Measurements from ENCODE around the gene SMARCA4.
A peak's percentile ranks its signal among the peaks of the same experiment; 100 is the strongest.
"Not testable (repeated sequence)": the region's sequence is repeated elsewhere in the genome, so short reads cannot be mapped to it uniquely, and the experiment has no call there.

SMARCA4 gene

GRCh38 chr19:10945264-10945663, 15.6 kb upstream of the SMARCA4 start:
- H2AFZ ChIP-seq (ENCODE audit: low read length) = no peak overlapping the region
- H3K4me2 ChIP-seq (ENCODE audit: low read depth, low read length, poor library complexity, severe bottlenecking) = no peak overlapping the region
- H3K36me3 ChIP-seq (ENCODE audit: insufficient read depth, low read length) = no peaks in the 10 kb centered on the region
- no peak overlapping the region for H3K4me3 ChIP-seq (ENCODE audit: low read length, poor library complexity, severe bottlenecking)
- TF ChIP-seq EZH2phosphoT487 (IDR thresholded peaks at IDR 0.05; ENCODE audit: borderline replicate concordance) = no peak
- TF ChIP-seq CTCF (conservative IDR thresholded peaks at IDR 0.05; ENCODE audit: low read length) = no peak
- no peaks in the 10 kb centered on the region for H3F3A ChIP-seq (ENCODE audit: low read depth)
- H3K79me2 ChIP-seq (ENCODE audit: insufficient read depth, low read length) = no peaks in the 10 kb centered on the region
- no peaks in the 10 kb centered on the region for H3K27me3 ChIP-seq (ENCODE audit: insufficient read depth, low read length, poor library complexity, severe bottlenecking)
- no peaks in the 10 kb centered on the region for H3K4me1 ChIP-seq (ENCODE audit: insufficient read depth, low read length, poor library complexity, severe bottlenecking)
- H3K9me3 ChIP-seq (ENCODE audit: insufficient read depth, low read depth, low read length) = no peaks in the 10 kb centered on the region
- H3K9me2 ChIP-seq (replicated peaks; ENCODE audit: low read depth, low read length) = no peaks in the 10 kb centered on the region
- no peaks in the 10 kb centered on the region for H4K20me1 ChIP-seq (ENCODE audit: insufficient read depth, low read length, poor library complexity, severe bottlenecking)
- no peak overlapping the region for H3K9ac ChIP-seq (ENCODE audit: low read depth, low read length, poor library complexity, severe bottlenecking)

DNA sequence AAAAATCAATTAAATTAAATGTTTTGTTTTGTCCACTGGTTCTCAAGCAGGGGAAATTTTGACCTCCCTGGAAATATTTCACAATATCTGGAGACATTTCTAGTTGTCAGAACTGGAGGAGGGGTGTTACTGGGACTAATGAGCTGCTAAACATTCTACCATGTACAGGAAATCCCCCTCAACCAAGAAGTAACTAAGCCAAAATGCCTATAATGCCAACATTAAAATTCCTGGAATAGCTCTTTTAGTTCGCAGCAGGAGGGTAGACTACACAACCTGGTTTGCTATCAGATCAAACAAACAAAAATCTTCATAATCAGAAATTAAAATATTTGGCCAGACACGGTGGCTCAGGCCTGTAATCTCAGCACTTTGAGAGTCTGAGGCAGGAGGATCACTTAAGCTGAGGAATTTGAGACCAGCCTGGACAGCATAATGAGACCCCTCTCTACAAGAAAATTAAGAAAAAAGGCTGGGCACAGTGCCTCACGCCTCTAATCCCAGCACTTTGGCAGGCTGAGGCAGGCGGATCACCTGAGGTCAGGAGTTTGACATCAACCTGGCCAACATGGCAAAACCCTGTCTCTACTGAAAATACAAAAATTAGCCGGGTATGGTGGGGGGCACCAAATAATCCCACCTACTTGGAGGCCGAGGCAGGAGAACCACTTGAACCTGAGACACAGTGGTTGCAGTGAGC, 13.7 kb upstream of the SMARCA4 start:
- Histone ChIP-seq H4K20me1 (ENCODE audit: insufficient read depth, low read length, poor library complexity, severe bottlenecking) (no peaks in the 10 kb centered on the region), H3K9me3 (ENCODE audit: insufficient read depth, low read depth, low read length) (no peaks in the 10 kb centered on the region), H3K4me1 (ENCODE audit: insufficient read depth, low read length, poor library complexity, severe bottlenecking) (no peaks in the 10 kb centered on the region), H2AFZ (ENCODE audit: low read length) (no peak overlapping the region), H3F3A (ENCODE audit: low read depth) (no peaks in the 10 kb centered on the region), H3K27me3 (ENCODE audit: insufficient read depth, low read length, poor library complexity, severe bottlenecking) (no peaks in the 10 kb centered on the region), H3K9me2 (replicated peaks; ENCODE audit: low read depth, low read length) (no peaks in the 10 kb centered on the region), H3K4me3 (ENCODE audit: low read length, poor library complexity, severe bottlenecking) (no peak overlapping the region), H3K9ac (ENCODE audit: low read depth, low read length, poor library complexity, severe bottlenecking) (no peak overlapping the region), H3K36me3 (ENCODE audit: insufficient read depth, low read length) (no peaks in the 10 kb centered on the region), H3K4me2 (ENCODE audit: low read depth, low read length, poor library complexity, severe bottlenecking) (no peak overlapping the region), H3K79me2 (ENCODE audit: insufficient read depth, low read length) (no peaks in the 10 kb centered on the region)
- no peak for TF ChIP-seq CTCF (conservative IDR thresholded peaks at IDR 0.05; ENCODE audit: low read length)
- TF ChIP-seq EZH2phosphoT487 (IDR thresholded peaks at IDR 0.05; ENCODE audit: borderline replicate concordance) = no peak

DNA sequence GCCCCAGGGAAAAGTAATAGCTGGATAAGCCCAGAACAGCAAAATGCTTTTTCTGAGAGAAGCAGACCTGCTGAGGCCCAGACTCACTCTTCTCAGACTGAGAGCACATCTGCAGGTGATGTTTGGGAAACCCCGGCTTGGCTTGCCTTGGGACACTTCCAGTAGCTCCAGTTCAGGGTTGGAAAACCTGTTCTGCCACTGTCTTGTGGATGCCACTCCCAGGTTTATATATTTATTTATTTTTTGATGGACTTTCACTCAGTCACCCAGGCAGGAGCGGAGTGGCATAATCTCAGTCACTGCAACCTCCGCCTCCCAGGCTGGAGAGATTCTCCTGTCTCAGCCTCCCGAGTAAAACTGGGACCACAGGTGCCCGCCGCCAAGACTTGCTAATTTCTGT, 8.0 kb upstream of the SMARCA4 start:
- H3F3A ChIP-seq (ENCODE audit: low read depth) = no peaks in the 10 kb centered on the region
- H3K4me3 ChIP-seq (ENCODE audit: low read length, poor library complexity, severe bottlenecking) = no peak overlapping the region
- no peaks in the 10 kb centered on the region for H3K9me2 ChIP-seq (replicated peaks; ENCODE audit: low read depth, low read length)
- TF ChIP-seq EZH2phosphoT487 (IDR thresholded peaks at IDR 0.05; ENCODE audit: borderline replicate concordance) = no peak
- TF ChIP-seq CTCF (conservative IDR thresholded peaks at IDR 0.05; ENCODE audit: low read length) = no peak
- H3K27me3 ChIP-seq (ENCODE audit: insufficient read depth, low read length, poor library complexity, severe bottlenecking) = no peaks in the 10 kb centered on the region
- H2AFZ ChIP-seq (ENCODE audit: low read length) = no peak overlapping the region
- H3K9ac ChIP-seq (ENCODE audit: low read depth, low read length, poor library complexity, severe bottlenecking) = no peak overlapping the region
- no peaks in the 10 kb centered on the region for H3K9me3 ChIP-seq (ENCODE audit: insufficient read depth, low read depth, low read length)
- H3K79me2 ChIP-seq (ENCODE audit: insufficient read depth, low read length) = no peaks in the 10 kb centered on the region
- H3K4me1 ChIP-seq (ENCODE audit: insufficient read depth, low read length, poor library complexity, severe bottlenecking) = no peaks in the 10 kb centered on the region
- H3K4me2 ChIP-seq (ENCODE audit: low read depth, low read length, poor library complexity, severe bottlenecking) = no peak overlapping the region
- no peaks in the 10 kb centered on the region for H4K20me1 ChIP-seq (ENCODE audit: insufficient read depth, low read length, poor library complexity, severe bottlenecking)
- no peaks in the 10 kb centered on the region for H3K36me3 ChIP-seq (ENCODE audit: insufficient read depth, low read length)

DNA sequence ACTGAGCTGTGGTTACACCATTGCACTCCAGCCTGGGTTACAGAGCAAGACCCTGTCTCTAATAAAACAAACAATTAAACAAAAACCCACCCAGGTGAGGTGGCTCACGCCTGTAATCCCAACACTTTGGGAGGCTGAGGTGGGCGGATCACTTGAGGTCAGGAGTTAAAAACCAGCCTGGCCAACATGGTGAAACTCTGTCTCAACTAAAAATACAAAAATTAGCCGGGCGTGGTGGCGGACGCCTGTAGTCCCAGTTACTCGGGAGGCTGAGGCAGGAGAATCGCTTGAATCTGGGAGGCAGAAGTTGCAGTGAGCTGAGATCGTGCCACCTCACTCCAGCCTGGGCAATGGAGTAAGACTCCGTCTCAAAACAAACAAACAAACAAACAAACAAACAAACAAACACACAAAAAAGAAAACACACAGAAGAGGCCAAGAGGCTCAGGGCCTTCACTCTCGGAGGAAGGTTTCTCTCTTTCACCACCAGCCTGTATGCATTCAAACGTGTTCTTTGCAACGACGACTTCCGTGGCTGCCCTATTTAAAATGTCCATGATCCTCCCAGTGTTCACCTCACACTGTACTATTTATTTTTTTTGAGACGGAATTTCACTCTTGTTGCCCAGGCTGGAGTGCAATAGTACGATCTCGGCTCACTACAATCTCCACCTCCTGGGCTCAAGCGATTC, 1.4 kb upstream of the SMARCA4 start:
- Histone ChIP-seq H3K79me2 (ENCODE audit: insufficient read depth, low read length) (peaks cover 48% of the 10 kb centered on the region), H3K4me2 (ENCODE audit: low read depth, low read length, poor library complexity, severe bottlenecking) (peak overlapping the region; percentile 78), H4K20me1 (ENCODE audit: insufficient read depth, low read length, poor library complexity, severe bottlenecking) (peaks cover 25% of the 10 kb centered on the region), H3K9ac (ENCODE audit: low read depth, low read length, poor library complexity, severe bottlenecking) (peak overlapping the region; percentile 86), H3K4me3 (ENCODE audit: low read length, poor library complexity, severe bottlenecking) (peak overlapping the region; percentile 78), H3K4me1 (ENCODE audit: insufficient read depth, low read length, poor library complexity, severe bottlenecking) (peaks cover 13% of the 10 kb centered on the region)
- H3K9me2 ChIP-seq (replicated peaks; ENCODE audit: low read depth, low read length); H2AFZ ChIP-seq (ENCODE audit: low read length); H3K9me3 ChIP-seq (ENCODE audit: insufficient read depth, low read depth, low read length); H3F3A ChIP-seq (ENCODE audit: low read depth); H3K36me3 ChIP-seq (ENCODE audit: insufficient read depth, low read length); H3K27me3 ChIP-seq (ENCODE audit: insufficient read depth, low read length, poor library complexity, severe bottlenecking): not testable (repeated sequence)

Data from Loucy (cell line).